K562 (cell line): ENCODE data around the gene TBC1D1. TPM values are rescaled to one million over a fixed set of nuclear protein-coding genes. Genes with fewer than 3 reads are reported as not detected.

Experiments used
- ATAC-seq: fragments of 200-7000 bp; cut with Tn5 transposase; 3 replicates; pipeline ENCODE4 v1.9.1; 2020; ENCODE audit warnings: moderate library complexity
- BruUV-seq: library from RNA; stranded (reverse); fragments of 400-500 nt; replicated peaks from 2 replicates; lab custom pipeline; 2021; lab: Mats Ljungman, UMichigan
- CTCF ChIA-PET: fragments of 300-600 bp; formaldehyde crosslinking; extraction: SDS; loops from one replicate; lab custom pipeline; 2021; ENCODE audit warnings: low intra/inter-chr PET ratio; lab: Yijun Ruan, JAX
- POLR2A ChIA-PET: fragments of 300-600, 350-650 bp; sonication (Branson Sonifier 250); formaldehyde crosslinking; extraction: SDS; loops from one replicate; lab custom pipeline; 2021; ENCODE audit warnings: antibody characterized with exemption, inconsistent platforms; lab: Yijun Ruan, JAX
- DNase-seq, 4 experiments: peaks; one replicate each; pipeline versions ENCODE4 v3.0.0 to v3.0.0-alpha.2; 2011 to 2018; ENCODE audit warnings: low spot score in 3 of 4, mixed read lengths in 3 of 4; ENCODE audit errors: extremely low read depth in 1 of 4
- FAIRE-seq: peaks from 2 replicates; lab custom pipeline; 2011; peaks lifted over from hg19 to GRCh38; lab: Jason Lieb, UNC
- H2AFZ ChIP-seq: 2 replicates; pipeline ENCODE4 v1.6.0; 2011; ENCODE audit warnings: low read depth, low read length, control low read depth, inconsistent platforms
- H3K27ac ChIP-seq: fragments of 200-600 bp; 3 replicates; pipeline ENCODE4 v1.8.0; 2011; ENCODE audit warnings: low read depth, mild to moderate bottlenecking, control low read depth, inconsistent platforms, low read length, moderate library complexity, mixed read lengths; ENCODE audit errors: extremely low read depth
- H3K27me3 ChIP-seq, 2 experiments: fragments of 300-600 bp in 1 of 2; 2 replicates in 1 of 2; 3 replicates in 1 of 2; pipeline versions ENCODE4 v1.6.0 to v1.8.0; 2011; ENCODE audit warnings: inconsistent platforms in 2 of 2, low read length in 2 of 2, mild to moderate bottlenecking in 1 of 2, mixed read lengths in 1 of 2, moderate library complexity in 1 of 2; ENCODE audit not compliant: control insufficient read depth in 2 of 2, insufficient read depth in 2 of 2
- H3K36me3 ChIP-seq: fragments of 300-600 bp; 3 replicates; pipeline ENCODE4 v1.8.0; 2011; ENCODE audit warnings: mild to moderate bottlenecking, low read length, inconsistent platforms; ENCODE audit not compliant: control insufficient read depth, insufficient read depth
- H3K4me1 ChIP-seq, 2 experiments: fragments of 200-600 bp in 1 of 2; replicated peaks in 1 of 2; 2 replicates in 1 of 2; 3 replicates in 1 of 2; pipeline versions ENCODE4 v1.5.1 to v1.8.0; 2011; ENCODE audit warnings: inconsistent platforms in 2 of 2, low read length in 2 of 2, mild to moderate bottlenecking in 1 of 2, mixed read lengths in 1 of 2, moderate library complexity in 1 of 2; ENCODE audit not compliant: control insufficient read depth in 2 of 2, insufficient read depth in 2 of 2
- H3K4me2 ChIP-seq: 2 replicates; pipeline ENCODE4 v1.6.1; 2011; ENCODE audit warnings: low read length, control low read depth, inconsistent platforms, mixed read lengths; ENCODE audit not compliant: insufficient read depth
- H3K4me3 ChIP-seq: fragments of 200-600 bp; sonication (generic), shearing (Covaris generic); 2 replicates; pipeline ENCODE4 v1.5.1; 2016; ENCODE audit warnings: control low read depth, inconsistent platforms
- H3K79me2 ChIP-seq: fragments of 200-600 bp; 3 replicates; pipeline ENCODE4 v1.8.0; 2011; ENCODE audit warnings: low read length, inconsistent platforms; ENCODE audit not compliant: control insufficient read depth, insufficient read depth
- H3K9ac ChIP-seq, 2 experiments: 2 replicates each; pipeline versions ENCODE4 v1.6.0 to v1.6.1; 2011; ENCODE audit warnings: low read depth in 2 of 2, low read length in 2 of 2, control low read depth in 1 of 2, inconsistent platforms in 1 of 2, mild to moderate bottlenecking in 1 of 2, mixed read lengths in 1 of 2; ENCODE audit not compliant: insufficient read depth in 1 of 2
- H3K9me1 ChIP-seq: one replicate; pipeline ENCODE4 v1.6.0; 2011; ENCODE audit warnings: inconsistent platforms, mild to moderate bottlenecking, low read length, moderate library complexity; ENCODE audit not compliant: control insufficient read depth, insufficient read depth
- H3K9me3 ChIP-seq: replicated peaks from 2 replicates; pipeline ENCODE4 v1.5.1; 2011; ENCODE audit warnings: low read depth, low read length, inconsistent platforms; ENCODE audit not compliant: control insufficient read depth, insufficient read depth
- H4K20me1 ChIP-seq: replicated peaks from 2 replicates; pipeline ENCODE4 v1.6.1; 2011; ENCODE audit warnings: low read length, inconsistent platforms, mixed read lengths; ENCODE audit not compliant: control insufficient read depth, insufficient read depth
- BRD4 ChIP-seq: fragments of 200-600 bp; sonication (generic); IDR thresholded peaks from 2 replicates; pipeline ENCODE4 v1.6.1; 2017; ENCODE audit warnings: inconsistent platforms
- CXXC5 ChIP-seq: fragments of 250-450 bp; sonication (Bioruptor Pico); IDR thresholded peaks from 2 replicates; pipeline ENCODE4 v1.8.0; 2022; ENCODE audit warnings: inconsistent platforms, mild to moderate bottlenecking, moderate library complexity
- SNIP1 ChIP-seq: fragments of 450-650 bp; IDR thresholded peaks from 2 replicates; pipeline ENCODE4 v1.7.1; 2017; ENCODE audit warnings: low read depth, mild to moderate bottlenecking
- SRSF1 ChIP-seq: fragments of 200-400 bp; formaldehyde crosslinking; IDR thresholded peaks from 2 replicates; pipeline ENCODE4 v1.6.1; 2017; ENCODE audit warnings: mild to moderate bottlenecking, low read depth, low read length, moderate library complexity
- TAF7 ChIP-seq: fragments of 450-650 bp; IDR thresholded peaks from 2 replicates; pipeline ENCODE4 v1.6.1; 2016; ENCODE audit warnings: missing genetic modification characterization, missing compliant biosample characterization
- ZNF318 ChIP-seq, 2 experiments: fragments of 450-650 bp; IDR thresholded peaks; 2 replicates each; pipeline ENCODE4 v1.6.1; 2016; ENCODE audit warnings: mild to moderate bottlenecking in 2 of 2, borderline replicate concordance in 1 of 2, low read depth in 1 of 2, moderate library complexity in 1 of 2
- WGBS: fragments of 100-300 bp; shearing (Covaris generic); methylation state at CpG from one replicate; pipeline ENCODE4 v1.1.6; 2016; ENCODE audit warnings: low coverage, mixed read lengths; ENCODE audit not compliant: insufficient coverage; ENCODE audit errors: missing lambda C conversion rate; 5-methylcytosine and 5-hydroxymethylcytosine counted together
- in situ Hi-C: fragments of 300-500 bp; cut with MboI; formaldehyde crosslinking; loops from 4 replicates; pipeline ENCODE4 v1.15.0; 2018; ENCODE audit warnings: inconsistent platforms, mixed read lengths
- intact Hi-C: fragments of 100-400 bp; cut with micrococcal nuclease; formaldehyde crosslinking; loops from 2 replicates; pipeline ENCODE4 v1.14.2; 2022
- polyA plus RNA-seq, 8 experiments: library from polyadenylated mRNA; depleted of rRNA in 4 of 8; stranded (reverse) in 5 of 8; unstranded in 3 of 8; fragments of >200 nt; fragmentation: Nextera tagmentation in 2 of 8; fragmentation: Illumina TruSeq in 1 of 8; extraction: Ambion mirVana in 2 of 8; extraction: Trizol in 1 of 8; gene quantifications; 2 replicates each; pipeline versions ENCODE4 v1.2.1 to v1.2.3, GENCODE V29; 2011 to 2014; ENCODE audit warnings: inconsistent platforms in 1 of 8, missing spikeins in 1 of 8
- total RNA-seq, 7 experiments: library from RNA; depleted of rRNA in 6 of 7; stranded (reverse); fragments of >200 nt in 6 of 7; fragmentation: Illumina TruSeq in 2 of 7; extraction: Trizol in 2 of 7; gene quantifications; 2 replicates each; pipeline versions ENCODE4 v1.2.1 to v1.2.3, GENCODE V29; 2011 to 2021; ENCODE audit warnings: low replicate concordance in 1 of 7
- TF ChIP-seq, protein P1 (sequence below): fragments of 250-450 bp; sonication (Bioruptor Pico); IDR thresholded peaks from 2 replicates; pipeline ENCODE4 v1.4.0; 2020; ENCODE audit warnings: borderline replicate concordance
- TF ChIP-seq, protein P2 (sequence below): fragments of 250-450 bp; sonication (Bioruptor Pico); IDR thresholded peaks from 2 replicates; pipeline ENCODE4 v1.4.0; 2020; ENCODE audit warnings: mild to moderate bottlenecking

Gene TBC1D1
- total and polyA plus RNA-seq, 9 of the 15 experiments (the other 6 are each of a cell fraction or from before 2014, with no cell fraction given), result 0.59 to 14.2 (median 8.8) TPM

DNA sequence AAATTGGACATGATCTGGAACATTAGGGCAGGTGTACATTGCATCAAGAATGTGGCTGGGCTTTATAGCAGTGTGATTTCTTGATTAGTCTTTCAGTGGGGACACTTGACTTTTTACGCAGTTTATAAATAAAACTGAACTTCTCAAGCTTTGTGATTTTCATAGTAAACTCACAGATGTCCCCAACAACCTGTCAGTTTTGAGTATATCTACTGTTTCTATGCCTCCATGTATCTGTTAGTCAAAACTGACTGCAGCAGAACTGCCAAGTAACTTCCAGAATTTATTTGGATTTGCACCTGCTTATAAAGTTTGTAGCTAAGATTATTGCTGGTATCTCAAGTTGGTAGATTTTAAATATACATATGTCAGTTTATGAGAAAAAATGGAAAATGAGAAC lies 89.4 kb downstream of the TBC1D1 start:
- FAIRE-seq (no peak), ATAC-seq (no peak), DNase-seq (no peak)
- in situ Hi-C loops (no loop called here), intact Hi-C loops (no loop called here)
- no TSS peak for BruUV-seq
- no peaks in the 10 kb centered on the region for H3K9me3 ChIP-seq
- no peak overlapping the region for H3K4me3 ChIP-seq
- ChIA-PET POLR2A (interaction anchor here (0.6 kb wide), 1 partner anchor 17 kb away, joined by 3 read pairs; no protein-coding TSS in a partner anchor), CTCF (no interaction called here)
- H3K36me3 ChIP-seq, result no peaks in the 10 kb centered on the region
- H3K27me3 ChIP-seq, result peaks cover 21 to 31% of the 10 kb centered on the region in 2 experiments
- H3K4me2 ChIP-seq, result no peak overlapping the region
- peaks cover 0 to 10% of the 10 kb centered on the region in 2 experiments; a peak in 3 of 5 replicates for H3K4me1 ChIP-seq
- H3K9ac ChIP-seq, result no peak overlapping the region
- no peaks in the 10 kb centered on the region for H4K20me1 ChIP-seq
- H2AFZ ChIP-seq, result no peak overlapping the region
- 11% methylated on average over 1 of the region's 1 CpG for WGBS
- H3K79me2 ChIP-seq, result no peaks in the 10 kb centered on the region
- no peaks in the 10 kb centered on the region for H3K9me1 ChIP-seq
- no peak overlapping the region for H3K27ac ChIP-seq
- TF ChIP-seq CXXC5 (CRISPR knock-in tag), result no peak
- no peak for TF ChIP-seq SNIP1
- TF ChIP-seq, protein P1, sequence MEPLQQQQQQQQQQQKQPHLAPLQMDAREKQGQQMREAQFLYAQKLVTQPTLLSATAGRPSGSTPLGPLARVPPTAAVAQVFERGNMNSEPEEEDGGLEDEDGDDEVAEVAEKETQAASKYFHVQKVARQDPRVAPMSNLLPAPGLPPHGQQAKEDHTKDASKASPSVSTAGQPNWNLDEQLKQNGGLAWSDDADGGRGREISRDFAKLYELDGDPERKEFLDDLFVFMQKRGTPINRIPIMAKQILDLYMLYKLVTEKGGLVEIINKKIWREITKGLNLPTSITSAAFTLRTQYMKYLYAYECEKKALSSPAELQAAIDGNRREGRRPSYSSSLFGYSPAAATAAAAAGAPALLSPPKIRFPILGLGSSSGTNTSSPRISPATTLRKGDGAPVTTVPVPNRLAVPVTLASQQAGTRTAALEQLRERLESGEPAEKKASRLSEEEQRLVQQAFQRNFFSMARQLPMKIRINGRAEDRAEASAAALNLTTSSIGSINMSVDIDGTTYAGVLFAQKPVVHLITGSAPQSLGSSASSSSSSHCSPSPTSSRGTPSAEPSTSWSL (CRISPR knock-in tag), result no peak
- no peak for TF ChIP-seq TAF7 (tag)
- TF ChIP-seq, protein P2, sequence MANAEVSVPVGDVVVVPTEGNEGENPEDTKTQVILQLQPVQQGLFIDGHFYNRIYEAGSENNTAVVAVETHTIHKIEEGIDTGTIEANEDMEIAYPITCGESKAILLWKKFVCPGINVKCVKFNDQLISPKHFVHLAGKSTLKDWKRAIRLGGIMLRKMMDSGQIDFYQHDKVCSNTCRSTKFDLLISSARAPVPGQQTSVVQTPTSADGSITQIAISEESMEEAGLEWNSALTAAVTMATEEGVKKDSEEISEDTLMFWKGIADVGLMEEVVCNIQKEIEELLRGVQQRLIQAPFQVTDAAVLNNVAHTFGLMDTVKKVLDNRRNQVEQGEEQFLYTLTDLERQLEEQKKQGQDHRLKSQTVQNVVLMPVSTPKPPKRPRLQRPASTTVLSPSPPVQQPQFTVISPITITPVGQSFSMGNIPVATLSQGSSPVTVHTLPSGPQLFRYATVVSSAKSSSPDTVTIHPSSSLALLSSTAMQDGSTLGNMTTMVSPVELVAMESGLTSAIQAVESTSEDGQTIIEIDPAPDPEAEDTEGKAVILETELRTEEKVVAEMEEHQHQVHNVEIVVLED, result no peak
- TF ChIP-seq ZNF318 (IDR thresholded peaks at IDR 0.05; ENCODE audit: borderline replicate concordance in 1 of 2, low read depth in 1 of 2), result no peak
- no peak for TF ChIP-seq BRD4
- TF ChIP-seq SRSF1, result no peak
